ENCODE results near the gene GGN.
A peak's percentile ranks its signal among the peaks of the same experiment; 100 is the strongest.

Gene GGN, protein sequence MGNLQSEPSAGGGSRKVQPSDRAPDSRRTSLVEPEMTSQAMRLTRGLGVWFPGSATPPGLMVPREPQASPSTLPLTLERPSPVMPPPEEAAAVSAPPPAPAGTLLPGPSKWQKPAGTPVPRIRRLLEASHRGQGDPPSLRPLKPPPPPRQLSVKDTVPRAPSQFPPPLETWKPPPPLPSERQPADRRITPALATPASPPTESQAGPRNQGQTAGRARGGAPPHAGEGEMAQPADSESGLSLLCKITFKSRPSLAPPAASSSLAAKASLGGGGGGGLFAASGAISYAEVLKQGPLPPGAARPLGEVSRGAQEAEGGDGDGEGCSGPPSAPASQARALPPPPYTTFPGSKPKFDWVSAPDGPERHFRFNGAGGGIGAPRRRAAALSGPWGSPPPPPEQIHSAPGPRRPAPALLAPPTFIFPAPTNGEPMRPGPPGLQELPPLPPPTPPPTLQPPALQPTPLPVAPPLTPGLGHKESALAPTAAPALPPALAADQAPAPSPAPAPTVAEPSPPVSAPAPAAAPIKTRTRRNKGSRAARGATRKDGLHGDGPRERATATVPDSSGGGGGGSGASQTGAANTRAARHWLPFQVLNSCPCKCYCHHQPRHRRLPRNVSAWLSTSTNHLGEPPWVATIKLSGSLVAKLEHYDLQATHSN

DNA sequence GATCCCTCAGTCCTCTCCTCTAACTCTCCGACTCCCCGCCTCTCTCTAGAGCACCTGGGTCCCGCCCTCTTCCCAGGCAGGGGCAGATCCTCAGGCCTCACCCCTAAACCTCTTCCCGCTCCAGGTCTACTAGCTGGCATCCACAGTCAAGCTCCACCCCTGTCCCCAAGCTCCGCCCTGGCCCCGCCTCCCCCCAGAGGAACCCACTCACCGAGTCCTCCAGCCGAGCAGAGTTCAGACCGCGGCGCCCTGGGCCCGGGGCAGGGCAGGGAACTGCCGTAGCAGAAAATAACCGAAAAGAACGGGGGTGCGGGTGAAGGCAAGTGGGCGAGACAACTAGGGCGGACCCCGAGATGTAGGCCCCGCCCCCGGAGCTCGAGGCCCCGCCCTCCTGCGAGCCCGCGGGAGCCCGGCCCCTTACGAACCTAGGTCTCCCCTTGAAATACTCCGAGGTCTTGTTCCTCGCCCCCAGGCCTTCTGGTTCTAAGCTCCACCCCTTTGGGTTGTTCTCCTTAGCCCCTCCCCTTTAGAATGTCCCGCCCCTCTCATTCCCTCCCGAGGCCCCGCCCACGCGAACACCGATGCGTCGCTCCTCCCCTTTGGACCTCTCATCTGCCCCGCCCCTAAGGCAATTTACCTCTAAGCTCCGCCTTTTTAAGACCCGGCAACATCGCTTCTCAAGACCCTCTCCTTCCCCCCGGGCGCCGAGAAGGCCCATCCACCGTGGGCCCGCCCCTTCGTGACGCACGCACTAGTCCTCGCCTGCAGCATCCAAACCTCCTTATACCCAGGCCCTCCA lies at the start of gene GGN:
Gene GGN (minus strand): TSS at position 485 of the 799 bp plus-strand sequence. CDS start 773 bp downstream, outside the sequence.
- ChIA-PET CTCF (interaction anchor here (0.7 to 4.0 kb wide), 6 partner anchors 9 to 158 kb away, joined by 3 to 43 read pairs (median 4); partner anchors contain the start of genes CATSPERG, FAM98C and PSMD8), POLR2A (interaction anchor here (0.6 to 2.3 kb wide), 4 partner anchors 13 to 461 kb away, joined by 3 to 40 read pairs (median 7); partner anchors contain the start of genes FAM98C and PSMD8)
- DNase-seq (ENCODE audit: extremely low spot score): peak; percentile 87
- TF ChIP-seq, protein P1, sequence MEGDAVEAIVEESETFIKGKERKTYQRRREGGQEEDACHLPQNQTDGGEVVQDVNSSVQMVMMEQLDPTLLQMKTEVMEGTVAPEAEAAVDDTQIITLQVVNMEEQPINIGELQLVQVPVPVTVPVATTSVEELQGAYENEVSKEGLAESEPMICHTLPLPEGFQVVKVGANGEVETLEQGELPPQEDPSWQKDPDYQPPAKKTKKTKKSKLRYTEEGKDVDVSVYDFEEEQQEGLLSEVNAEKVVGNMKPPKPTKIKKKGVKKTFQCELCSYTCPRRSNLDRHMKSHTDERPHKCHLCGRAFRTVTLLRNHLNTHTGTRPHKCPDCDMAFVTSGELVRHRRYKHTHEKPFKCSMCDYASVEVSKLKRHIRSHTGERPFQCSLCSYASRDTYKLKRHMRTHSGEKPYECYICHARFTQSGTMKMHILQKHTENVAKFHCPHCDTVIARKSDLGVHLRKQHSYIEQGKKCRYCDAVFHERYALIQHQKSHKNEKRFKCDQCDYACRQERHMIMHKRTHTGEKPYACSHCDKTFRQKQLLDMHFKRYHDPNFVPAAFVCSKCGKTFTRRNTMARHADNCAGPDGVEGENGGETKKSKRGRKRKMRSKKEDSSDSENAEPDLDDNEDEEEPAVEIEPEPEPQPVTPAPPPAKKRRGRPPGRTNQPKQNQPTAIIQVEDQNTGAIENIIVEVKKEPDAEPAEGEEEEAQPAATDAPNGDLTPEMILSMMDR (IDR thresholded peaks at IDR 0.05; ENCODE audit: control extremely low read depth, extremely low read depth, low read depth, missing control alignments): no peak

DNA sequence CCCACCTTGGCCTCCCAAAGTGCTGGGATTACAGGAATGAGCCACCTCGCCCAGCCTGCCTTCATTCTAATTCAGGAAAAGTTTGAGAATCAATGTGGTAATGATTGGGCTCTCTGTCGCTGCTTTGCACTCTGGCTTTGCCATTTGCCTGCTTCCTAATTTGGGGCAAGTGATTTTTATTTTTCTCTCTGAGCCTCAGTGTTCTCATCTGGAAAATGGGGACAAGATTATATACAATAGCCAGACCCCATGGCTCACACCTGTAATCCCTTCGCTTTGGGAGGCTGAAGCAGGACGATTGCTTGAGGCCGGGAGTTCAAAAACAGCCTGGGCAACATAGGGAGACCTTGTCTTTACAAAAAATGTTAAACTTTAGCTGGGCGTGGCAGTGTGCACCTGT lies 49.5 kb upstream of the GGN start:
- ChIA-PET POLR2A (no interaction called here), CTCF (interaction anchor here (1.0 to 1.2 kb wide), 2 partner anchors 12 to 35 kb away, joined by 3 to 4 read pairs; partner anchors contain the start of gene FAM98C)
- DNase-seq (ENCODE audit: extremely low spot score): no peak
- TF ChIP-seq, protein P1 (IDR thresholded peaks at IDR 0.05; ENCODE audit: control extremely low read depth, extremely low read depth, low read depth, missing control alignments): no peak

DNA sequence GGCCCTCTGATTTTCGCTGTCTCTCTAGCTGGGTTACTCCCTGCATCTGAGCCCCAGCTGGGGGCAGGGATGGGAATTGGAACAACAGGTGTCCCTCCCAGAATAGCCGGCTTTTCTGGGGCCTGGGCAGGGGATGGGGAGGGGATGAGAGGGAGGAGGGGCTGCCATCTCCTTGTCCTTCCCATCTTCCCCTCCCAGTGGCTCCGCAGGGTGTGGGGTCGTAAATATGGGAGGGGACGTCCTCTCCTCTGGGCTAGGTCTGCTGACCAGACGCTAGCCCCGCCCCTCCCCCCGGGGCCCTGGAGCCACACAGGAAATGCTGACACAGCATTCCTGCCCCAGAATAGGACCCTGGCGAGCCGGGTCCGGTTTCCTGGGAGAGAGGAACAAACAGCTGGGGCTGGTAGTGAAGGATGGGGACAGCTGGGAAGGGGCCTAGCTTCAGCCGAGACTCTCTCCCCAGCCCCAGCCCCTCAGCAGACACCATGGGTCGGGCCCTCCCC lies 46.8 kb upstream of the GGN start:
- DNase-seq (ENCODE audit: extremely low spot score): no peak
- POLR2A ChIA-PET: no interaction called here
- TF ChIP-seq, protein P1 (IDR thresholded peaks at IDR 0.05; ENCODE audit: control extremely low read depth, extremely low read depth, low read depth, missing control alignments): no peak
- CTCF ChIA-PET: interaction anchor here (1.6 kb wide), 1 partner anchor 32 kb away, joined by 6 read pairs; the partner anchor contains the start of gene FAM98C

DNA sequence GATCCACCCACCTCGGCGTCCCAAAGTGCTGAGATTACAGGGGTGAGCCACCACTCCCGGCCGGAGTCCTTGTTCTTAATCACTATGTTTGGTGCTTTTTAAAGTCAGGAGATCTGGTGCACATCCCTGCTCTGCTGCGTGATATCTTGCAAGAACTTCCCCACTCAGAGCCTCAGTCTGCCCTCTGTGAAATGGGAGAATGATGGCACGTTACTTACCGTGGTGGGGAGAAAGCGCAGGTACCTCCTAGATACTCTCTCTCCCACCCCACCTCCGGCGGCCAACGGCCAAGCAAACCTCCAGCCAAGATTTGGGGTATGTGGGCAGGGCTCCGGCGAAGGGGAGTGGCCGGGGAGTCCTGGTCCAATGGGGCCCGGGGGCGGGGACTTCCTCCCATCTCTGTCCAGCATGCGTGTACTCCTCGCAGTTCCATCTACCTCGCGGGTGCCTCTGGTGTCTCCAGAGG lies 45.5 kb upstream of the GGN start, which contains the start of gene RYR1:
Gene RYR1 (plus strand): TSS at position 424 of the 466 bp plus-strand sequence. CDS start 139 bp downstream, outside the sequence.
- CTCF ChIA-PET: no interaction called here

DNA sequence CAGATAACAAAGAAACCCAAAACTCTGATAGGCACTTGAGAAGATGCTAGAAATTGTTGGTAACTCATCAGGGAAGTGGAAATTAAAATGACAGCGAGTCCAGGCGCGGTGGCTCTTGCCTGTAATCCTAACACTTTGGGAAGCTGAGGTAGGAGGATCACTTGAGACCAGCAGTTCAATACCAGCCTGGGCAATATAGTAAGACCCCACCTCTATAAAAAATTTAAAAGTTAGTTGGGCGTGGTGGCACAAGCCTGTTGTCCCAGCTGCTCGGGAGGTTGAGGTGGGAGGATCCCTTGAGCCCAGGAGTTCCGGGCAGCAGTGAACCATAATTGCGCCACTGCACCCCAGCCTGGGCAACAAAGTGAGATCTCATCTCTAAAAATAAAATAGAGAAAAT lies 43.1 kb upstream of the GGN start:
- TF ChIP-seq, protein P1 (IDR thresholded peaks at IDR 0.05; ENCODE audit: control extremely low read depth, extremely low read depth, low read depth, missing control alignments): no peak
- no peak for DNase-seq (ENCODE audit: extremely low spot score)
- CTCF ChIA-PET: interaction anchor here (1.4 kb wide), 1 partner anchor 203 kb away, joined by 4 read pairs; no protein-coding TSS in a partner anchor
- POLR2A ChIA-PET: no interaction called here

More for the DNA sequence above, 45.5 kb upstream of the GGN start, which contains the start of gene RYR1:
- DNase-seq (ENCODE audit: extremely low spot score): peak; percentile 88
- POLR2A ChIA-PET: no interaction called here
- TF ChIP-seq, protein P1 (IDR thresholded peaks at IDR 0.05; ENCODE audit: control extremely low read depth, extremely low read depth, low read depth, missing control alignments): no peak

Data from GM10248 (cell line).